Gastrocnemius medialis (tissue), 4 donors: Measurements from ENCODE around the gene PRR14L.

ENCODE experiments used
- CTCF ChIP-seq, 5 experiments: fragments of 450-650 bp in 3 of 5; fragments of 200-600 bp in 2 of 5; sonication (generic) in 2 of 5; IDR thresholded peaks in 4 of 5; conservative IDR thresholded peaks in 1 of 5; 1 replicate in 4 of 5; 2 replicates in 1 of 5; pipeline ENCODE4 v1.5.1; 2016 to 2019; ENCODE audit warnings: antibody characterized with exemption in 5 of 5, mild to moderate bottlenecking in 3 of 5, moderate library complexity in 3 of 5
- POLR2A ChIP-seq, 2 donors: fragments of 450-650 bp; IDR thresholded peaks; one replicate each; pipeline ENCODE4 v1.6.1; 2017; ENCODE audit warnings: antibody characterized with exemption in 2 of 2, mild to moderate bottlenecking in 2 of 2, moderate library complexity in 2 of 2

DNA sequence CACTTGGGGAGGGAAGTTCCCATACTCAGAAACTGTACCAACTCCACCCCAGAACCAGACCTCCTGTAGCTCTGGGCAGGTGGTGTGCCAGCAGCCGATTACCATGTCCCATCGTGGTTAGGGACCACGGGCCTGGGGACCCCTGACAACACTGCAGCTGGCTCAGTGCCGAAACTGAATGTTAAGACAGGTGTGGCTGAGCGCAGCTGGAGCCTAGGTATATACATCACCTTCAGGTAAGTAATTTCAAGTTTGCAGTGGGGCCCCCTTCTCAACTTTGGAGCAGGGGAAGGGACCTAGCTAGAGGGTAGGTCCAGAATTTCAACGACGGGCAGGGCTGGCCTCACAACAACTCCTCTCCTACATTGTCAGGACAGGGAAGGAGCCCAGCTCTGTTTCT, 67.2 kb downstream of the PRR14L start:
- TF ChIP-seq CTCF (IDR thresholded peaks at IDR 0.05 in 4 of 5, conservative IDR thresholded peaks at IDR 0.05 in 1 of 5) (no peak), POLR2A (IDR thresholded peaks at IDR 0.05) (no peak)
